ENCODE measurements around the gene GPSM3. TPM values are rescaled to one million over a fixed set of nuclear protein-coding genes. Genes with fewer than 3 reads are reported as not detected.
A peak's percentile ranks its signal among the peaks of the same experiment; 100 is the strongest.
"Not testable (repeated sequence)": the region's sequence is repeated elsewhere in the genome, so short reads cannot be mapped to it uniquely, and the experiment has no call there.

GPSM3 gene
- polyA plus RNA-seq, 5 donors: 16.1 to 20.8 (median 18.1) TPM

DNA sequence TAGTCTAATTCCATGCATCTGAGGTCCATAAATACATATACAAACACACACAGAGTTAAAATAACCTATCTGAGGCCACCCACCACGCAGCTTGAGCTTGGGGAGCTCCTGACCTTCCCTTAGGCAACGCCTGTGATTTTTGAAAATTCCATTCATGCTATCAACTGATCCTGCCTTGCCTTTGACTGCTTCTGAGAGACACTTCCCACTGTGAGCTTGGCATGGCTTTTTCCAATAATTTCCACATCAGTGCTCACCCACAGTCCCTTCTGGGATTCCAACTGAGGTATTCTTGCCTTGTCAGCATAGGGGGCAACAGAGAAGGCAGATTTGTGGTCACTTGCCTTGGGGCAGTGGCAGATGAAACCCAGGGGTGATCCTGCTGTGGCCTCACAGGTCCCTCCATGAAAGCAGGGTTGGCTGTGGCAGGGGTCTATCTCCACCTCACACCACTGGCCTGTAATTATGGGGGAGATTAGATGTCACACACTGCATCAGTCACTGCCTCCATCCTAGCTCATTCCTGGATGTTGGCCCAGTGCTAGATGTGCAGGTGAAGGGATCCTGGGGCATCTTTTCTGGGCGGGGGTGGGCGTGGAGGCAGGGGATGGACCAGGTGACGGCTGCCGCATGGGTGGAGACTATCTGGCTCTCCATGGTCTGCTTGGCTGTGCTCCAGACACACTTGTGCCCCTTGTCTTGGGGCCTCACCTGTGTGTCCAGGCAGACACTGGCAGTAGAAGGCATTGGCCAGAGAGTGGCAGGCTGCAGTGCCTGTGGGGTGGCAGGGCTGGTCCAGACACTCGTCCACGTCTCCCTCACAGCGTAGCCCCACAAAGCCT lies 11.2 kb upstream of the GPSM3 start:
- DNase-seq: no peak

DNA sequence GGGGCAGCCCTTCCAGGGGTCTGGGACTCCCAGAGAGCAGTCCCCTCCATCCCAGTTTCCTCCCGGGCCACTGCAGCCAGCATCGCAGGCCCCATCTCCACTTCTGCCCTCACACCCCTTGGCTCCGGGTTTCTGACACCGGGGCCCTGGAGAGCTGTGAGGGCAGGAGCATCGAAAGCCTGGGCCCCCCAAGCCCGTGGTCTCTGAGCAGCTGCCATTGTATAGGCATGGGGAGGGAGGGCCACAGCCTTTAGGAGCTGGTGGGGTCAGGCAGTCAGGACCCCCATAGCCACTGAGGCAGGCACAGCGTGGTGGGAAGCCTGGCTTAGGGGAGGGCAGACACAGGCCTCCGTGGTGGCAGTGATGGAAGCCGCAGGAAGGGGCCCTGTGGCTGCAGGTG lies 9.7 kb upstream of the GPSM3 start:
- DNase-seq: no peak

DNA sequence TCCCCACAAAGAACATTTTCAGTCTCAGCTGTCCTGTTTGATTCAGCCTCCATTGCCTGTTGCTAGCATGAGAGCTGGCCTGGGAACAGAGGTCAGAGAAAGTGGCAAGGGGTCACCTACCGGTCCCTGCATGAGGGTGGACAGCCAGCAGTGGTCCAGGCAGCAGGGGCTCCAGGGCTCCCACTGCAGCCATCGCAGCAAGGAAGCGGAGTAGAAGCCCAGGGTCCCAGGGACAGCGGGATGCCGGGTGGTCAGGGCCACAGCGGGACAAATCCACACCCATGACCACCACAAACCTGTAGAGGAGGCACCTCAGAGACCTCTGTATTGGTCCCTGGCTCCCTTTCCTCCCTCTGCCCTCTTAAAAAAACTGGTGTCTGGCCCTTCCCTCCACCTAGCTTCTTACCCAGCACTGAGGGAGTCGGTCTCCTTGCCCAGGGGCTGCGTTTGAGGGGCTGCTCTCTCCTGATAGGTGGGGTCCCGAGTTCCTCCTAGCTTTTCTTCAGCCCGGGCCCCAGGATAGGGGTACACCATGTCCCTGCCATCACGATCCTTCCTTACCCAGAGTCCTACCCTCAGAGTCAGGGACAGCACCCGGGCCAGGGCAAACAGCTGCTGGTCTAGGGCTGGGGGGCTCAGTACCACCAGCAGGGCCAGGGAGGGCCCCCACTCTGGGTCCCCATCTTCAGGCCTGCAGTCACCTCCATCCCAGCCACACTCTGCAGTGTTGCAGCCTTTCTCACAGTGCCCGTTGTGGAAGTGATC lies 8.4 kb upstream of the GPSM3 start:
- no peak for DNase-seq

DNA sequence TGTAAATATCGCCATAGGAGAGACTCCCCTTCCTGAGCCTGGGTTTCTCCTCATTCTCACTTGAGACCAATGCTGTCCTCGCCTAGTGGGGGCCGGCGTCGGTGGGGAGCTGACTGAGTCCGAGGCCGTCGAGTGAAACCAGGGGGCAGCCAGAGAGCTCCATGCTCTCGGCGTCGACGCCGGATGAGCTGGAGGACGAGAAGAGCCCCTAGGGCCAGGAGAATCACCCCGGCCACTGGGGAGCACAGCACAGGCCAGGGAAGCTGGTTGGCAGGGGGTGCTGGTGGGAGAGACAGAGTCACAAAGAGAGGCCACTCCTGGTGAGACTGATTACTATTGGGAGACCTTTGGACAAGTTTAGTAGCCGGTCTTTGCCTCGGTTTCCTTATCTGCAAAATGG lies 6.4 kb upstream of the GPSM3 start:
- DNase-seq: no peak

DNA sequence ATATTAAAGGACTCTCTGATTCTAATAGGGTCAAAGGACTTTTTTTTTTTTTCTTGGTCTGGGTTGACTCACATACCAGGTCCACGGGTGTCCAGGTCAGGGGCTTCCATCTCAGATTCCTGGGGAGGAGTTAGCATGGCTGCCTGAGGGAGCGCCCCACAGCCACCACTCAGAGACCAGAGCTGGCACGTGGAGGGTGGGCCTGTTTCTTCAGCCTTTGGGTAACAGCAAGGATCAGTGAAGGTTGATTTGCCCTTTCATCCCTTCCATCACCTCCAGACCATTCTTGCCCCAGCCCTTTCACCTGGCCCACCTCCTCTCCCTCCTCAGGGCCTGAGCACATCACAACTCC lies 5.9 kb upstream of the GPSM3 start:
- no peak for DNase-seq

DNA sequence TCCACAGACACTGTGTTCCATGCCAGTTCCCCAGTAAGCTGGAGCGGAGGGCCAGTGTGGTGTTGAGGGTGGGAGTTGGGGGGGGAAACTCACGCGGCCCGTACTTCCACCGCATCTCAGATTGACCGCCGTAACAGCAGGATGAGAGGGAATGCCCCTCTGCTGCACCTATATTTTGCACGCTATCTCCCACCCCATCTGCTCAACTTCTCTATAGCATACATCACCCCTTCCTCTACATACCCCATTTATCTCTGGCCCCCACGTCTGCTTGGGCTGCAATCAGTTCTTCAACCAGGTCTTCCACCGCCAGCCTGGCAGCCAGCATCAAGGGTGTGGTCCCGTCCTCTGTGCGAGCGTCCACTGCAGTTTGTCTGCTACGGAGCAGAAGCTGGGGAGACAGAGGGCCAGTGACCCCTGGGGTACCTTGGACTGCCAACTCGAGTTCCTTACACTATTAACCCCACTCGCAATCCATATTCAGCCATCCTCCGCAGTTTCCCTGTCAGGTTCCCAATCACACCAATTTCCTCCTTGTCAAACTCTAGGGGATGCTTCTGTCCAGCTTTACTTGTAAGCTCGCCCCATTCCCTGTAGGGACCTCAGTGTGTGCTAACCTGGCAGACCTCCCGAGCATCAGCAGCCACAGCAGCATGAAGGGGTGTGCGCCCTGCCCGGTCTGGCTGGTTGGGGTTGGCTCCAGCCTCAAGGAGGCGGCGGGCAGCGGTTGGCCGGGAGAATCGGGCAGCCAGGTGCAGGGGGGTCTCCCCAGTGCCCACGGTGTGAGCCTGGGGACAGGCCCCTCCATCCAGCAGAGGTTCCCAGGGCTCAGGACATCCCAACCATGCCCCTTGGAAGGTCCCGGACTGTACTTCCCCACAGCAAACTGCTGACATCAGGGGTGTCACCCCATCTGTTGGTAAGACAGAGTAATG lies 4.5 kb upstream of the GPSM3 start:
- DNase-seq: no peak

DNA sequence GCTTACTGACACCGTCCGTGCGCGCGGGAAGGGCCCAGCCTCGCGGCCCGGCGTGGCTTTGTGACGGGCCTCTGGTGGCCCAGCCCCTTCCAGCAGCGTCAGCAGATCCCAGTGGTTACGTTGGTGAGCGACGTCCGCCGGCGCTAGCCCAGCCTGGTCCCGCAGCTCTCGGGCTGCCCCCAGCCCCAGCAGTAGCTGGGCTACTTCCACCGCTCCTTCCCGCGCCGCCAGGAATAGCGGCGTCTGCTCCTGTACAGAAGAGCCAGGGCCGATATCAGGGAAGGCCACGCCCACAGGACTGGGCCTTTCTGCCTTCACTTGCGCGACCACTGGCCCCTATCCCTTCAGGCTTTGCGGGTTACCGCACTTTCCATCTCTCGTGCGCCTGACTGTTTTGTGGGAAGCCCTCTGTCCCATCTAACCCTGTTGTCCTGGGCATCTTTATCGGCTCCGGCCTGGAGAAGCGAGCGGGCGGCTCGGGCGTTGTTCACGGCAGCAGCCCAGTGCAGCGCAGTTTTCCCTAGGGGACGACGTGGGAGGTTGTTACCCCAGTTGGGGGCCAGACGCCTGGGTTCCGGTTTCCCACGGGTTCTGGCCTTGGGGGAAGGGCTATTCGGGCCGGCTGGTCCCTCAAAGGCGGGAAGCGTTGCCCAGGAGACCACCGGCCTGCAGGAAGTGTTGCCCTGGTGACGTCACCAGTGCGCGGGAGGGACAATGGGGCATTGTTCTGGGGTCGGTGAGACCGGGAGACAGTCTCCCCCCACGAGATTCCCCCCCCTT lies 3.6 kb upstream of the GPSM3 start:
- peak; percentile 92 to 95 for DNase-seq

DNA sequence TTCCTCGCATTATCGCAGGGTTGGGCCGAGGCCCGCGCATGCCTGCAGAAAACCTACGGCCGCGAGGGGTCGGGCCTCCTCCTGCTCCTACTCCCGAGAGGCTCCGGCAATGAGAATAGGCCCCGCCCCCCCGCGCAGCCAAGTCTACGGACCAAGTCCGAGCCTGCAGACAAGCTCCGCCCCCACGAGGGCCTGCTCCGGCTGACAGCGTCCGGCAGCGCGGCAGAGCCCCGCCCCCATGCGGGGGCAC lies 3.1 kb upstream of the GPSM3 start:
- DNase-seq: peak; percentile 100

DNA sequence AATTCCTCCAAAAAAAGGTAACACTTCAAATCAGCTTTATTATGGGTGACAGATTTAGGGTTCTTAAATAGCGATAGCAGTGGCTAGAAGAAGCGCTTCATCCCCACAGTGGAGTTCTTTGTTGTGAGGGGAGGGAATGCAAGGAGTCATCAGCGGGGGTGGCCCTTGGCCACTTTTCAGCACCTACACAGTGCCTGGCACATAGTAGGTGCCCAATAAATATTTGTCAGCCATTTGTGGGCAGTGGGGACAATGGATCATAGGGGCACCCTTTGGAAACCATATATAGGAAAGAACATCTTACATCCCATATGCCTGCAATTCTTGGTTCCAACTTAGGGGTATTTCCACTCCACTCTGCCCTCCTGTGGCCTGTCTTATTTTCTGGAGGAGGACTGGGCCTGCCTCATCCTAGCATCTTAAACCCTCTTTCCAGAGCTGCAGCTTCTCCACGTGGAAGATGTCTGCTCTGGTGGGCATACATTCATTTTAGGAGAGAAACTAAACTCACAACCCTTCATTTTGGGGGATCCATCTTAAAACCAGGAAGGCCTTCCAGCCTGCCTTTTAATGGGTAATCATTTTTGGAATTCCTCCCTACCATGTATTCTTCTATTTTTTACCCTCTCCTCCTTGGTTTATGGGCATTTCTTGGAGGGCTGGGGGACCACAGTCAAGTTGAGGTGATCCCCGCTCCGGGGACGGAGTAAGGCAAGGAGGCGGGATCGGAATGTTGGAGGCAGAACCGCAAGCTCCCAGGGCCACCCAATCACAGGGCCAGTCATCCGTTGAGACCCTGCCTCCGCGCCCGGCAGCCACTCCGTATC lies 2.6 kb upstream of the GPSM3 start:
- DNase-seq: no peak

DNA sequence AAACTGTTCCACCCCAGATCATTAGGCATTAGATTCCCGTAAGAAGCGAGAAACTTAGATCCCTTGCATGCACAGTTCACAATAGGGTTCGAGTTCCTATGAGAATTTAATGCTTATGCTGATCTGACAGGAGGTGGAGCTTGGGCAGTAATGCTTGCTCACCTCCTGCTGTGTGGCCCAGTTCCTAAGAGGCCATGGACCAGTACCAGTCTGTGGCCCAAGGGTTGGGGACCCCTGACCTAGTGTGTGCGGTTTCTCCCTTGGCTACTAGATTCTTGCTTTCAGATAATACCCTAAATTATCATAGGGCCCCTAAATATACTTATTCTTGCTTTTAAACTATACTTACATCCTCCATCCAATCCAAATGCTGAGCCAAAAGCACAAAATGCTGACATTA lies 1.9 kb upstream of the GPSM3 start:
- DNase-seq: no peak

DNA sequence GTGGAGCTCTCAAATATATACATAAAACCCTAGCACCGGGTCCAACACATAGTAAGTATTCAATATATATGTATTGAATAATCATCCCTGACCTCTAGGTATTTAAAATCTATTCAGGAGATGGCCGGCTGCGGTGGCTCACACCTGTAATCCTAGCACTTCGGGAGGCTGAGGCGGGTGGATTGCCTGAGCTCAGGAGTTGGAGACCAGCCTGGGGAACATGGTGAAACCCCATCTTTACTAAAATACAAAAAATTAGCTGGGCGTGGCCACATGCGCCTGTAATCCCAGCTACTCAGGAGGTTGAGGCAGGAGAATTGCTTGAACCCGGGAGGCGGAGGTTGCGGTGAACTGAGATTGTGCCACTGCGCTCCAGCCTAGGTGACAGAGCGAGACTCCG lies 653 bp upstream of the GPSM3 start:
- not testable (repeated sequence) for DNase-seq

DNA sequence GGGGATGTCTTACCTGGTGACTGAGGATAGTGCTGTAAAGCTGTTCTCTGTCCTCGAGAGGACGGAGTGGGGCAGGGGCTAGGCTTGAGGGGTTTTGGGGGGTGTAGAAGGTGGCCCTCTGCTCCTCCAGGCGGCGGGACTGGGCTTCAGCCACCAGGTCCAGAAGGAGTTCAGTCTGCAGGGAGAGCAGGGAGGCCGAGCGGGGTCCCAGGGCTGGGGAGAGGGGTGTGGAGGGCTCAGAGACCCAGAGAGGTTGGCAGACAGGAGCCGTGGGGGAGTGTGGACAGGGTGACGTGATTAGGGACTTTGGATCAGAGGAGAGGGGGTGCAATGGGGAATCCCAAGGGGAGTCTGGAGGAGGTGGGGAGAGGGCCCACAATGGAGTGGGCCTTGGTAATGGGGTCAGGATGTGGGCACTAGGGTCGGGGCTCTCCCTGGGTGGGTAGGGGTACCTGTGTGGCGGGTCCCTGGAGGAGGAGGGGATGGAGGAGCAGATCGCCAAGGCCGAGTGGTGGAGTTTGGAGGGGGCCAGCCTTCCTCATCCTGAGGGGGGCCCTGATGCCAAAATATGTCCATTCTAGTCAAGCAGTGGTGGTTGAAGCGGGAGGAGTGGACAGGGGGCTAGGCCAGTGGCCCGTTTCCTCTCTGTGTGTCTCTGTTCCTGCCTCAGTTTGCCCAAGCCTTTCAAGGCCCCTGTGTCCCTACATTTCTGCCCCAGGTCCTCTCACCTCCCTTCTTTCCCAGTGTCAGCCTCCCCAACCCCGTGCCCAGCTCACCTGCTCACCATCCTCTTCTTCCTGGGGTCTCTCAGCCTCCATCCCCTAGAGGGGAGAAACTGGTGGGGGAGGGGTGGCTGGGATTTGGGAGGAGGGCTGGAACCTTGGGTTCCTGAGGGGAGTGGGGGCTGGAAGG lies 491 bp downstream of the GPSM3 start:
- DNase-seq: no peak

DNA sequence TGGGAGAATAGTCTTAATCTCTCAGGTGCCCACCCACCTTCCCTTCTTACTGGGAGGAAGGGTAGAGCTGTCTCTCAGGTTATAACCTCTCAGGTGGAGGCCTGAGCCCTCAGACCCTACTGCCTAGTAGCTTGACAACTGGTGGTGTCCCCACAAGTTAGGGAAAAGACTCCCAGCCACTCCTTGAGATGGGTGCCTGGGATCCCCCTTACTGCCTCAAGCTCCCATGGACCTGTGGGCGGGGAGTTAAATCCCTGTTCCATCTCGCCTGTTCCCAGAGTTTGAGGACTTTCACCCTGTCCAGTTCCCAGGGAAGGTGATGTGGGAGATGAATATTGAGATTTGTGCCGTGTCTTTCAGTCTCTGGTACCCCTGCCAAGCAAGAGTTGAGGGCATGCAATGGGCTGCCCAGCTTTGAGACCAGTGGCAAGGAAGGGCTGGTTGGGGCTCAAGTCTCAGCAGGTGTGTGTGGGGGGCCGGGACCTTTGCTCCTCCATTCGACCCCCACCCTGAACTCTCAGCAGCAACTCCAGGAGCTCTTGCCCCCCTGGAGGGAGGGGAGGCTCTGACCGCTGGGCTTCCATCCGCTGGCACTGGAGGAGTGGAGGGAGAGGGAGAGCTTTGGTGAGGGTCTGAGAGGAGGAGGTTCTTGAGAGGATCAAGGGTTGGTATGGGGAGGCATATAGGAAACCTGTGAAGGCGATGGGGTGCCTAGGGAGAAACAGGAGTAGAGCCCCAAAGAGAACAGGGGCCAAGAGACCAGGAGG lies 1.3 kb downstream of the GPSM3 start:
- no peak for DNase-seq

DNA sequence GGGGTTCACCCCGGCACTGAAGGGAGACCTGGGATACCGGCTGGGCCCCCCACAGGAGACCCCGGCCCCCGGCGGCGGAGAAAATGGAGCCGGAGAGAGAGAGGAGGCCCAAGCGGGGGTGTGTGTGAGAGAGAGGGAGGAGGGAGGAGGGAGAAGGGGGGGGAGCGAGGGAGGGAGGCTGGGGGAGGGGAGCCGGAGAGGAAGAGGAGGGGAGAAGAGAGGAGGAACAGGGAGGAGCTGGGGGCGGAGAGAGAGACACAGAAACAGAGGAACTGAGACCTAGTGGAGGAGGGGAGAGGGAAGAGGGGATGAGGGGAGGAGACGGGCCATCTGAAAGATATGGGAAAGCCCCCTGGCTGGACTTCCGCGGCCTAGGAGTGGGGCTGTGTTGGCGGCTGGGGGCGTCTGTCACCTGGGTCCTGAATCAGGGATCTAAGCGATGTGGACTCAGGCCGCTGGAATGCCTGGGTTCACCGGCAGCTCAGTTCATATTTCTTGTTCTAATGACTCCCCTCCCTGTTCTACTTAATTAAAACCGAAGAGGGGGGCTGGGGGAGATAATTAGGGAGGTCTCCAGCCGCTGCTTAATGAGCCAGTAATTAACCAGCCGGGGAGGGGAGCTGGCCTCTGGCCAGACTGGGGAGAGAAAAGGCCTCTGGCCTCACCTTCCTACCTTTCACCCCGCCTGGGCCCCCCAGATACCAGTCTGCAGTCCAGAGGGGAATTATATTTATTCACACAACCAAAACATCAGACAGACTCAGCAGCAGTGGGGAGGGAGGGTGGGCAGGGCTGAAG lies 2.2 kb downstream of the GPSM3 start, which contains the start of gene PBX2:
TSS of gene PBX2 (minus strand) at position 149 of the 798 bp plus-strand sequence. CDS start 287 bp downstream, outside the sequence.
- peak; percentile 93 to 94 for DNase-seq

DNA sequence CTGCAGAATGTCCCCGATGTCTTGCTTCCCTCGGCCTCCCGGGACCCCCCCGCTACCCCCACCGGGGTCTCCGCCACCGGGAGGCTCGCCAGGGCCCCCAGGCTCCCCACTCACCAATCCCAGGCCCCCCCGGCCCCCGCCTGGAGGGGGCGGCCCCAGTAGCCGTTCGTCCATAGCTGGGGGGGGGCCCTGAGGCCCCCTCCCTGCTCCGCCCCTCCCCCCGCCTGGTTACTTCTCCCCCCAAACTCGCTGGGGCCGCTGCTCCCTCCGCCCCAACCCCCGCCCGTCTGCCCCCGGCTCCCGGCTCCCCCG lies 2.7 kb downstream of the GPSM3 start:
- DNase-seq: no peak

DNA sequence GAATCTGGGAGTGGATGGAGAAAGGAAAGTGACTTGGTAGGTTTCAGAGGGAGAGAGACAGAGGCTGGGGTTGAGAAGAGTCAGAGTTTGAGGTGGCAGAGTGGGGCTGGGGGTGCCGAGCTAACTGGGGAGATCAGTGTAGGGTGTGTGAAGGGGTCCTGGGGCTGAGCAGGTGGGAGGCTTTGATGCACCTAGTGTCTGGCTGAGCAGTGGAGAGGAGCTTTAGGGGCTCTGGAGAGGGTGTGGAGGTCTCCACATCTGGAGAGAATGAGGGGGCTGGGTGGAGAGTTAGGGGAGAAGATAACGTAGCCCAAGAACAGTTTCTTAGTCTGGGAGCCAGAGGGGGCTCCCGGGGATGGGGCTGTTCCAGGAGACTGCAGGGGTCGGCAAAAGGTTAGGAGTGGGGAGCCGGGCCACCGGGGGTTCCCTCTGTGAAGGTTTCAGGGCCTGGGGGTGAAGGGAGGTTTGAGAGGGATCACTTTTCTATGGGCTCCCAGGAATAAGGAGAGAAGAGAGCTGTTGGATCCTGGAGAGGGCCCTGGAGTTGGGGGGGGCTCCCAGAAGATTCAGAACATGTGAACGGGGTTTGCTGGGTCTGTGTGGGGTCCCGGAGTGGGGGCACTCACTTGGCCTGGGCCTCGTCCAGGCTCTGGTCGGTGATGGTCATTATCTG lies 3.2 kb downstream of the GPSM3 start:
- DNase-seq: no peak

DNA sequence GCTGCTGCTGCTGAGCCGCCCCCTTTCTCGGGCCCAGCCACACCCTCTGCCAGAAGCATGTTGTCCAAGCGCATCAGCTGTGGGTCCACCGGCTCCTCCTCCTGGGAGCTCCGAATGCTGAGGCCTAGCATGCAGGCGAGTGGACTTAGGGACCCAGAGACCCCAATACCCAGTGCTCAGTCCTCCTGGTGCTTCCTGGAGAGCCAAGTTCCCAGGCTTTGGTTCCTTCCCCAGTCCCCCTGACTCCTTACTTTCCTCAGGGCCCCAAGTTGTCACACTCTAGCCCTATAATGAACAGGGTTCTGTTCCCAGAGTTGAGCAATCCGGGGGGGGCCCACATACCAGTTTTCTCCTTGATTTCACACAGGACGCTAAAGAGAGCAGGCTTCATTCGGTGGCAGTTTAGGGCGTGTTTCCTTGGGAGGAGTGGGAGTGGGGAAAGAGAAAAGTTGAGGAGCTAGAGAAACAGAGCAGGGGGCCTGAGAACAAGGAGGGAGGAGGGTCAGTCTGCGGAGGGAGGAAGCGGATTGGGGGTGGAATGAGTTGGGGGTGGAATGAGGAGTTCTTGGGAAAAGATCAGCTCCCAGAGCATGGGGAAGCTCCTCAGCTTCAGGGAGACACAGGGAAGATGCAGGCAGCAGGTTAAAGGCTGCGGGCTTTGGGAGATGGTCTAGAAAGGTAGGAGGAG lies 3.9 kb downstream of the GPSM3 start:
- no peak for DNase-seq

Data from right lung (tissue), 5 donors.